NB4 (cell line): ENCODE results near the gene TNPO1.

Experiments used
- CTCF ChIP-seq: IDR thresholded peaks from one replicate; pipeline ENCODE4 v1.5.1; 2012; ENCODE audit warnings: low read depth, low read length
- MYC ChIP-seq: IDR thresholded peaks from 2 replicates; pipeline ENCODE4 v1.6.1; 2011; ENCODE audit warnings: low read depth, low read length
- POLR2A ChIP-seq: IDR thresholded peaks from 2 replicates; pipeline ENCODE4 v1.6.1; 2011; ENCODE audit warnings: mild to moderate bottlenecking; ENCODE audit not compliant: insufficient read length; ENCODE audit errors: extremely low read depth

- no peak for TF ChIP-seq CTCF
- no peak for TF ChIP-seq POLR2A
- TF ChIP-seq MYC: no peak
These were observed 72.1 kb downstream of the TNPO1 start for GRCh38 chr5:72888595-72888994.
